ENCODE data around the gene CDC14A.
"Not testable (repeated sequence)": the region's sequence is repeated elsewhere in the genome, so short reads cannot be mapped to it uniquely, and the experiment has no call there.

The CDC14A gene

GRCh38 chr1:100352267-100353070 is at the start of gene CDC14A:
Gene CDC14A (plus strand): TSS chr1:100352506. CDS start chr1:100352955, 449 bp downstream.
- peak; percentile 97 for DNase-seq

- DNase-seq: no peak
Measured at GRCh38 chr1:100302739-100303138, 49.6 kb upstream of the CDC14A start.

- DNase-seq: no peak
Measured at GRCh38 chr1:100304227-100304626, 48.1 kb upstream of the CDC14A start.

GRCh38 chr1:100304921-100305320 is 47.4 kb upstream of the CDC14A start:
- DNase-seq: no peak

- no peak for DNase-seq
Measured at GRCh38 chr1:100305954-100306353, 46.4 kb upstream of the CDC14A start.

GRCh38 chr1:100306735-100307313 is 45.5 kb upstream of the CDC14A start:
- DNase-seq: no peak

GRCh38 chr1:100308777-100309176 is 43.5 kb upstream of the CDC14A start:
- no peak for DNase-seq

- DNase-seq: no peak
Measured at GRCh38 chr1:100309863-100310262, 42.4 kb upstream of the CDC14A start.

- no peak for DNase-seq
Measured at GRCh38 chr1:100313382-100313781, 38.9 kb upstream of the CDC14A start.

GRCh38 chr1:100316622-100317021 is 35.7 kb upstream of the CDC14A start:
- DNase-seq: no peak

- DNase-seq: no peak
Measured at GRCh38 chr1:100320311-100321099, 31.8 kb upstream of the CDC14A start.

- no peak for DNase-seq
Measured at GRCh38 chr1:100321100-100321493, 31.2 kb upstream of the CDC14A start.

GRCh38 chr1:100321506-100321905 is 30.8 kb upstream of the CDC14A start:
- no peak for DNase-seq

- no peak for DNase-seq
Measured at GRCh38 chr1:100322436-100323211, 29.7 kb upstream of the CDC14A start.

GRCh38 chr1:100323419-100324106 is 28.7 kb upstream of the CDC14A start:
- no peak for DNase-seq

GRCh38 chr1:100325415-100326324 is 26.6 kb upstream of the CDC14A start:
- DNase-seq: no peak

GRCh38 chr1:100326325-100326670 is 26.0 kb upstream of the CDC14A start:
- not testable (repeated sequence) for DNase-seq

- DNase-seq: peak; percentile 59
Measured at GRCh38 chr1:100328133-100328532, 24.2 kb upstream of the CDC14A start.

GRCh38 chr1:100331146-100331545 is 21.2 kb upstream of the CDC14A start:
- DNase-seq: peak; percentile 18

GRCh38 chr1:100332331-100332730 is 20.0 kb upstream of the CDC14A start:
- no peak for DNase-seq

GRCh38 chr1:100335436-100335835 is 16.9 kb upstream of the CDC14A start:
- peak; percentile 81 for DNase-seq

Data from hematopoietic multipotent progenitor cell treated with erythropoietin and hydrocortisone succinate and interleukin-3 and kit ligand, for 6 days (in vitro differentiated cells).